NCI-H446 (cell line): Measurements from ENCODE around the gene FAM83D.

ENCODE experiments used
- DNase-seq, 2 experiments: peaks; one replicate each; lab custom pipeline; 2025; lab: John Stamatoyannopoulos, UW

Gene FAM83D, protein sequence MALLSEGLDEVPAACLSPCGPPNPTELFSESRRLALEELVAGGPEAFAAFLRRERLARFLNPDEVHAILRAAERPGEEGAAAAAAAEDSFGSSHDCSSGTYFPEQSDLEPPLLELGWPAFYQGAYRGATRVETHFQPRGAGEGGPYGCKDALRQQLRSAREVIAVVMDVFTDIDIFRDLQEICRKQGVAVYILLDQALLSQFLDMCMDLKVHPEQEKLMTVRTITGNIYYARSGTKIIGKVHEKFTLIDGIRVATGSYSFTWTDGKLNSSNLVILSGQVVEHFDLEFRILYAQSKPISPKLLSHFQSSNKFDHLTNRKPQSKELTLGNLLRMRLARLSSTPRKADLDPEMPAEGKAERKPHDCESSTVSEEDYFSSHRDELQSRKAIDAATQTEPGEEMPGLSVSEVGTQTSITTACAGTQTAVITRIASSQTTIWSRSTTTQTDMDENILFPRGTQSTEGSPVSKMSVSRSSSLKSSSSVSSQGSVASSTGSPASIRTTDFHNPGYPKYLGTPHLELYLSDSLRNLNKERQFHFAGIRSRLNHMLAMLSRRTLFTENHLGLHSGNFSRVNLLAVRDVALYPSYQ

DNA sequence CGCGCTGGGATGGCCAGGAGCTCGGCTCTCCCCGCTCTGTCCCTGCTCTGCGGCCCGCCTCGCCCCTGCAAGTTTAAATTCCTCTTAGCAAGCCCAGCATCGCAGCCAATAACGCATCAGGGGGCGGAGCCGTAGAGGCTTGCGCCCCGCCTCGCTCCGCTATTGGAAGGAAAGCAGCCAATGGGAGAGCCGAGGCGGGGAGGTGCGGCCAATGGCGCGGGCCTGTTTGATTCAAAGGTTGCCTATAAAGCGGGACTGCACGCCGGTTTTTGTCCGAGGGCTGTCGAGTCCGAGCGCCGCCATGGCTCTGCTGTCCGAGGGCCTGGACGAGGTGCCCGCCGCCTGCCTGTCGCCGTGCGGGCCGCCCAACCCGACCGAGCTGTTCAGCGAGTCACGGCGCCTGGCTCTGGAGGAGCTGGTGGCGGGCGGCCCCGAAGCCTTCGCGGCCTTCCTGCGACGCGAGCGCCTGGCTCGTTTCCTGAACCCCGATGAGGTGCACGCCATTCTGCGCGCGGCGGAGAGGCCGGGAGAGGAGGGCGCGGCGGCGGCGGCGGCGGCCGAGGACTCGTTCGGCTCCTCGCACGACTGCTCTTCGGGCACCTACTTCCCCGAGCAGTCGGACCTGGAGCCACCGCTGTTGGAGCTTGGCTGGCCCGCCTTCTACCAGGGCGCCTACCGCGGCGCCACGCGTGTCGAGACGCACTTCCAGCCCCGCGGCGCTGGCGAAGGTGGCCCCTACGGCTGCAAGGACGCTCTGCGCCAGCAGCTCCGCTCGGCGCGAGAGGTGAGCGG is at the start of gene FAM83D:
TSS of gene FAM83D (plus strand) at position 276 of the 792 bp plus-strand sequence. CDS start at position 302, 26 bp downstream.
- DNase-seq, result peak; percentile 96 to 98

DNA sequence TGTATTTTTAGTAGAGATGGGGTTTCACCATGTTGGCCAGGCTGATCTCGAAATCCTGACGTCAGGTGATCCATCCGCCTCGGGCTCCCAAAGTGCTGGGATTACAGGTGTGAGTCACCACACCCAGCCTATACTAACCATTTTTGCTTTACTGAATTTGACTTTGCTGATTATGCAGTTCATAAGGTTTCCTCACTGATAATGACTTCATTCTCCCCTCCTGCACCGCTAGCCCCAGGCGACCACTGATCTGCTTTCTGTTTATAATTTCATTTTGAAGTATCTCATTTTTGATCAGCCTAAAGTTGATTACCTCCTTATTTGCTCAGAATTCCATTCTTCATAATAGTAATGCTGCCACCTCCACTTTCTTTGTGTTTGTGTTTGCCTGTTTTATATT is 48.7 kb upstream of the FAM83D start:
- no peak for DNase-seq

DNA sequence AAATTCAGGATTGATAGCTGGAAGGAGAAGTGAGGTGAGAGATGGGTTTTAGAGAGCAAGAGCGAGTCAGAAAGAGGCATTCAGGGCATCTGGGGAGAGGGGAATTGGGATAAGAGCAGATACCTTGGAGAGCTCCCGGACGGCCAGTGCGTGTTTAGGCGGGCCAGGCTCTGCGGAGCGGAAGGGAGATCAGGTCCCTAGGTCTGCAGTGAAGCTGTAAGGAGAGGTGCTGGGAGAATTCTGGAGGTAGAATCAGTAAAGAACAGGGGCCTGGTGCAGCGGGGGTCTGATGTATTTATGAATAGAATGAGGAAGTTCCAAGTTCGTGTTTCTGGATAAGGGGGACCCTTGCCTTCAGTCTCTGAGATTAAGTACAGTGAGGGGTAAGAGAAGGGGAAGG is 47.4 kb upstream of the FAM83D start:
- DNase-seq, result no peak

DNA sequence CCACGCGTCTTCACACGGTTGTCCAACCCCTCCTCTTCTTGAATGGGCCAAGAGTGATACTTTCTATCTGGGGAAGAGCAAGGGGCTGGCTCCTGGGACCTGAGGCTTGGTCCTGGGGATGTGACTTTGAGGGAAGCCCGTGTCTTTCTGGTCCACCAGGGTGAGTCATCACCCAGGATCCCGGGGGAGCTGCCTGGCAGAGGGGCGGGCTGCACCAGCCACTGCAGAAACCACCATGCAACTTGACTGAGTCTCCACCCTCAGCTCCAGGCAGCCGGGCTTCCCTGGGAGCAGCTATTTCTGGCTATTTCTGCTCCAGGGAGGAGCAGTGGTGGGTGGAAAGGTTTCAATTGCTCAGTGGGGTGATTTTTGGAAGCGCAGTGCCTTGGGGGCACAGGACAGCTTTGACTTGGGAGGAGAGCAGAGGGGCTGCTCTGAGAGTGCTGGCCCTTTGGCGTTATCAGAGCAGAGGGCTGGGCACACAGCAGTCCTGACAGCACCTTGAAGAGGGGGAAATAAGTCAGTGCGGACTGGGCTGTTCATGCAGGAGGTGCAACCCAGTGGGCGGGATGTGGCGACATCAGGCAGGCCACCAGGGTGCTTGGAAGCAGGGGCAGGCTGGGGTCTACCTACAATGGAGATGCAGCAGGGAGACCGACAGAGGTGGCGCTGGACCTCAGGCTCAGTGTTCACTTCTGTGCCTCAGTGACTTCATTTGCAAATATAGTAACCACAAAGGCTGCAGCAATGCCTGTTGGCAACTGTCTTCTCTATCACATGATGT is 45.1 kb upstream of the FAM83D start:
- DNase-seq, result peak in 1 of 2 experiments; percentile 38

DNA sequence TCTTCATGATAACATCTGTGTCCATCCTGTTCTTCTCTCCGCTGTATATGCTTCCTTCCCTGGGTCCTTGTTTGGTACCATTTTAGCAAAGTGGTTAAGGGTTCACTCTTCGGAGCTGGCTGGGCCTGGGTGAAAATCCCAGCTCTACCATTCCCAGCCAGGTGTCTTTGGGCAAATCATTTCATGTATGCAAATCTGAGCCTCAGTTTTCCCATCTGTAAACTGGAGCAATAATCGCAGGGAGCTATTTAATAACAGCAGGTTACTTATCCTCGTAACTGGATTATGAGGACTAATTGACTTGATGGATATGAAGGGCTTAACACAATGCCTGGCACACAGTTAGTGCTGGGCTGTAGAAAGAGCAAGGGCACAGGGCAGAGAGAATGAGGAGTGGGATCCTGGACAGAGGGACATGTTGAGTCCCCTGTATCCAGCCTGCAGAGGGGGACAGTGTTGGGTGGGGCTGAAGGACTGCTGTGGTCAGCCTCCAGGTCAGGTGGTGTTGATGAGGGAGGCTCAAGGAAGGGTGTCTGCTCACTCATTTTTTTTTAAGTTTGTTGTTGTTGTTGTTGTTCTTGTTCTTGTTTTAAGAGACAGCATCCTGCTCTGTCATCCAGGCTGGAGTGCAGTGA is 44.3 kb upstream of the FAM83D start:
- DNase-seq, result no peak

DNA sequence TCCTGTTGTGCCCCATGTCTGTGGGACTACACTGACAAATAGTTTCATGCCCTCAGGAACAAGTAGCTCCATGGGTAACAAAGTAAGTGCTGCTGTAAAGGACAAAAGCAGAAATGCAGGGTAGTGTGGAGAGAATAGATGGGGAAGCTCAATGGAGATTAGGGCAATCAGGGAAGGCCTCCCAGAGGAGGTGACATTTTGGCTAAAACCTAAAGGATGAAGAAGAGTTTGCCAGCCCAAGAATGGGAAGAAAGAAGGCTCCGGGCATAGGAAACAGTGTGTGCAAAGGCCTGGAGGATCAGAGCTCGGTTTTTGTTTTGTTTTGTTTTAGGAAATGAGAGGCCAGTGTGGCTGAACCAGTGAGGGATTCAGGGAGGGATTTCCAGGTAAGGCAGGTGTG is 43.6 kb upstream of the FAM83D start:
- DNase-seq, result no peak

DNA sequence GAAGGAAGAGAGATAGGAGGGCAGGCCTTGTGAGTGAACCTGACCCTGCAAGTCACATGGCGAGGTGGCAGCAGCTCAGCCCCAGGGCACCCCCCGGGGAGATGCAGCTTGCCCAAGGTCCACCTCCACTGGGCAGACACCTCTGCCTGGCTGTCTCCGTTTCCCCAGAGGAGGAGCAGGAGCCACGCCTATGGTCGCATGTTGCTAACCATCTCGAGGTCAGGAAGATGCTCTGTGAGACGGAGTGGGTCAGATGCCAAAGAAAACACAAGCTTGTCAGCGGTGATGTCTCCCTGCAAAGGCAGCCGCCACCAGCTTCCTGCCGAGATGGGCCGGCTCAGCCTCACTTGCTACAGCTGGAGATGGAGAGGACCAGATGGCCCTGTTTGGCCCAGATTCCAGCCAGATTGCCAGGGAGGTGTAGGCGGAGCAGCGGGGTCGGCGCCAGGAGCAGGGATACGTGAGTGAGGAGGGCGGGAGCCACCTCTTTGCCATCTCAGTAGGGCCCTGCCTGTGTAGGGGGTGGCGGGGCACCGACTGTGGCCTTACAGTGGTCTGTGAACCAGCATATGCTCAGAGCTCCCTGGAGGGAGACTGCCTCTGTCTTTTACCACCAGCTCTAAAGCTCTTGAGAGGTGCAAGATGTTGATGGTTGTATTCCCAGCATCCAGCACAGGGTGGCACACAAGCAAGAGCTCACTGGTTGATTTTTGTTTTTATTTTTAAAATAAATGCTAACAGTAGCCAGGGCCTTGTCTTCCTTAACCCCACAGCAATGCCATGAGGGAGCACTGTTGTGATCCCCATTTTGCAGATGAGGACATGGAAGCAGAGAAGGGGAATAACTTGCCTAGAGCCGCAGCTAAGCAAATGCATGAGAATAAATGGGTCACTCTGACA is 42.9 kb upstream of the FAM83D start:
- peak; percentile 93 to 99 for DNase-seq

DNA sequence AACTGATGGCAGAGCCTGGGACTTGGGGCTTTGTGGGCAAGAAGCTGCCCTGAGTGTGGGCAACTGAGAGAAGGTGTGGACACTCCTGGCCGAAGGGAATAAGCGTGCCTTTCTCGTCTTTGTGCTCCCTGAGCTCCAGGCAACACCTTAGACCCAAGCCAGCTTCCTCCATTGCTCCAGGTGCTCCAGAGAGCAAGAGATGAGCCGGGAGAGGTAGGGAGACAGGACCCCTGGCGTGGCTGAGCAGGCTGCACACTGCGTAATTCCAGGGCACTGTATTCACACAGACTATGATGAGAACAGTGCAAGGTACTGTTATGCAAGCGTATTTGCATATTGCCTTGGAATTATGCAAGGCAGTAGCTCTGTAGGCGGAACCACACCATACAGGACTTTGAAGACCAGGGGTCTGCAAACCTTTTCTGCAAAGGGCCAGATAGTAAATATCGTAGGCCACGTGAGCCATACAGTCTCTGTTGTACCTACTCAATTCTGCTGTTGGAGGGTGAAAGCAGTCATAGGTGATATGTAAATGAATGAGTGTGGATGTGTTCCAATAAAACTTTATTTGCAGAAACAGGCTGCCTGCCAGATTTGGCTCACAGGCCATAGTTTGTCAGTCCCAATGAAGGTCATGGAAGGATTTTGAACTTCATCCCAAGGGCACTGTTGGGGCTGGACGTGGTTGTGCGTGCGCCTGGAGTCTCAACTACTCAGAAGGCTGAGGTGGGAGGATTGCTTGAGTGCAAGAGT is 42.1 kb upstream of the FAM83D start:
- peak in 1 of 2 experiments; percentile 17 for DNase-seq

DNA sequence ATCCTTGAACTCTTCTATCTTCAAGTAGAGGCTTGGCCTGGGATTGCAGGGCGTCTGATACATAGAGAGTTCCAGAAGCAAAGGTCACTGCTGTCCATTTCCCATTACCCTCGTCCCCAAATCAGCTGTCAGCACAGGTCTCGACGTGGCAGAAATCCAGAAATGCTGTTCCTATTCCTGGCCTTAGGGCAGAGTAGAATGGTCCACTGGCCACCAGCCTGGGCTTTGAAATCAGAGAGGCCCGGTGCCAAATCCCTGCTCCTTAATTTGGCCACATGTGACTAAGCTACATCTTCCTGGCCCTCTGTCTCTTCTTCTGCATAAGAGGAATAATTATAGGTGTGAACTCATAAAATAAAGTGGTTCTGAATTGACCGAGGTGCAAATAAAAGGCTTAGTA is 40.9 kb upstream of the FAM83D start:
- peak in 1 of 2 experiments; percentile 25 for DNase-seq

DNA sequence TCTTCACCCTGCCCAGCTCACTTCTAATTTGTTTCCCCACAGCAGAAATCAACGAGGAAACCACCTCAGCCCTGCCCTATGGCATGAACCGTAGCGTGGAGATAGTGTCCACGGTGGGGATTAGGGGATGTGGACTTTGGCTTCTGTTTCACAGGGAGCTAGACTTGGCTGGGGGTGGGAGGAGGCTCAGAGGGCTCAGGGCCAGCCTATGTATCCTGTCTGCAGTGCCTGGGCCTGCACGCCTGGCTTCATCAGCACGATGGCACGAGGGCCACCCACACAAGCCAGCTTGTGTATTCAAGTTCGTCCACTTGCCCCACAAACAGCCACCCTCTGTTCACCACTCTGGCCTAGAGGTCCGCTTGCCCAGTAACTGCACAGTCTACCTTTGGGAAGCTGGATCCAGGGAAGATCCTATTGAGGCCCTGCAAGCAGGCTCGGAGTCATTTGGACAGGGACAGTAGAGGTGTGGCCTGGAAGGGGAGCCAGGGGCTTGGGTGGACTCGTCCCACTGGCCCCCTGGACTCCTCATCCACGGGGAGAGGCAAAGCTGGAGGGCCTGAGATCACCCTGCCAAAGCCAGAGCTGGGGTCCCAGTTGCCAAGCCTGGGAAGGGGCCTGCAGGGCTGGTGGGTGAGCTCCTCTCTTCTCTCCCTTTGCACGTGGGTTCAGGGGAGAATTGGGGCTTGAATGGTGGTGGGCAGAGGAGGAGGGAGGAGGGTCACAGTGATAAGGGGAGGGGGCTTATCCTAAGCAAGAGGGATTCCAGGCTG is 38.0 kb upstream of the FAM83D start:
- DNase-seq, result peak in 1 of 2 experiments; percentile 22

DNA sequence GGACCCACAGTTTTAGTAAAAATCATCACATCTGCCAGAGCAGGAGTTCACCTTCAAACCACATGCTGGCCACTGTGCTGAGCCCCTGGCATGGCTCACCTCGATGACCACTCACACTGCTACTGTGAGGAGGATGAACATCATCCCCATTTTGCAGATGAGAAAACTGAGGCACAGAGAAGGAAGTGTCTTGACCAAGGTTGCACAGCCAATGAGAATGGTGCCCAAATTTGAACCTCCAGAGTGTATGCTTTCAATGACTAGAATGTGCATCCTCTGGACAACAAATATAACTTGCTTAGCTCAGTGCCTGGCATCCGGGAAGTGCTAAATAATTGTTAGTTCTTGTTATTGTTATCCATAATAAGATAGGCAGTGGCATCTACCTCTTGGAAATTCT is 37.2 kb upstream of the FAM83D start:
- no peak for DNase-seq

DNA sequence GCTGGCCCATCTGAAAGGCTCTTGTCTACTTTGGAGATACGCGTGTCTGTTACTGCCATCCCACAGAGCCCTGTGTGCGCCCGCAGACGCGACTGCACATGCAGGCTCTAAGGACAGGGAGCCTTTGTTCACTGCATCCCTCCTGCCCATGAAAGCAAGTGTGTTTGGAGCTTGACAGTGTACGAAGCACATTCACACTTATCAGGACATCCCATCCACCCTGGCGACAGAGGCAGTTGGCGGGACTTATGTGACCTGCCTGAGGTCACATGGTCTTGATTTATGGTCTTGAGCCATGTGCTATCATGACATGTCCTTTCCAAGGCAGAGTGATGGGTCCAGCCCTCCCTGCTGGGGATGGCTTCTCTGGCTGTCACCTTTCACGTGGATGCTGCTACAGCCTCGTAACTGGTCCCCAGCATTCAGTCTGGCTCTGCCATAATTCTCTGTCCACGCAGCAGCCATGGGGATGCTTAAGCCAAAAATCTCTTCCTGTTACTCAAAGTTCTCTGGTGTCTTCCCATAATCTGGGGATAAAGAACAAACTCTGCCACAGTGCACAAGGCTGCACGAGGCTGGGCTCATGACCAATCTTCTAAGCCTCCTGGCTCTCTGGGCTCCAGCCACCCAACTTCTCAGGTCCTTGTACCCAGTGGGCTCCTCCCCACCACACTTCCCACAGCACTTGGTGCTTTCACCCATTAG is 36.3 kb upstream of the FAM83D start:
- DNase-seq, result no peak

DNA sequence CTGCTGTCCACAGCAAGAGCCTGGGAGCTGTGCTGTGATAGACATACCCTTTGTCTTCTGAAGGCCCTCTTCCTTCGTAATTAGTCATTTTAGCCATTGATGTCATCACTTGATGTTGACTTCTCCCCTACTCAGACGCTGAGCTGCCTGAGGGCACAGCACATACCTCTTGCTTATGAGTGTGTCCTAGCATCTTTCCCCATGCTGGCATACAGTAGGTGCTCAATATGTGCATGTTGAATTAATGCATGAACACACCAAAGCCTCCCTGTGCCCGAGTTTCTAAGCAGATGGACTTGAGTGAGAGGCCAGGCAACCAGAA is 35.8 kb upstream of the FAM83D start:
- no peak for DNase-seq

DNA sequence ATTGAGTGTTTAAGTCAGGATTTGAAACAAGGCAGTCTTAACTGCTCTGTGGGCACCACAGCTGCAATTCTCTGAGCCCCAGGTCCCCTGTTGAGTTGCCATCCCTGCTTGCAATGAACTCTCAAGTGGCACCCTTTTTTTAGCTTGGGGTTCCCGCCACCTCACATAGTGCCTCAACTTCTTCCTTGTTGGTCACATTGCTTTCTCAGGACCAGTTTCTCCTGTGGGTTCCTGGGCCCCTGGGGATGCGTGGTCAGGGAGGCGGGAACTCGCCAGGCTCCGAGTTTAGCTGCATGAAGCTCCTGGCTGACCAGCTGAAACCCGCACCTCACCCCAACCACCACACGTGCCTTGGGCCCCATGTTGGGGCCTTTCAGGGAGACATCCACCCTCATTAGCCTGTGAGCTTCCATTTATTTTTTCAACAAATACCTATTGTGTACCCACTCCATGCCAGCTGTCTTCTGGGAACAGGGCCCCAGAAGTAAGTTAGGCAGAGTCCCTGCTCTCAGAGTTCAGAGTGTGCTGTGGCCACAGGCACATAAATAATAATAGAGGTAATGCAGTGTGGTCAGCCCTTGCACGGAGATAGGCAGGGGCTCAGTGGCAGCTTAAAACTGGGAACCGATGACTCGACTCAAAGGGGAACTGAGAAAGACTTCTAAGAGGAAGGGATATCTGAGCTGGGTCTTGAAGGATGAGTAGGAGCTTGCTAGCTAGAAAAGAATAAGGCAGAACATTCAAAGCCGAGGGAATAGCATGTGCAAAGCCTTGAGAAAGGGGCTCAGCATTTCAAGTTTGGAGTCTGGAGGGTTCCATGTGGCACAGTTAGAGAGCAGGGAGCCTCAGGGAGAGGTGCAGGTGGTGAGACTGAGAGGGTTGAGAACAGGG is 33.9 kb upstream of the FAM83D start:
- DNase-seq, result no peak

DNA sequence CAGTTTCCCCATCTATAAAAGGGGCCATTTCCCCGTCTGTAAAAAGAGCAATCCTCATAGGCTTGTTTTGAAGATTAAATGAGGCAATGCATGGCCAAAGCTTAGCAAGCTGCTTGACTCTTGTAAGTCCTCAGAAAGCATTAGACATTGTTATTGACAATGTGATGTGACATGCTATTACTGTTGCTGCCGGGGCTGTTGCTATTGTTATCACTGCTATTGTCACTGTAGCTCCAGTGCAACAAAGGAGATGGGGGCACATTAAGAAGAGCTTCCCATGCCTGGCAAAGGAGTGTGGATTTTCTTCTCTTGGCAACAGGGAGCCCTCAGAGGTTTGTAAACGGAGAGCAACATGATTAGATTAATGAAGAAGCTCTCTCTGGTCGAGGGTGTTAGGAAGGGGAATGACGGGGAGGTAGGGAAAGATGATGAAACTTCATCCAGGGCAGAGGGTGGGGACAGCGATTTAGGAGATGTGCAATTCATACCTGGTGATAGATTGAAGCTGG is 33.1 kb upstream of the FAM83D start:
- no peak for DNase-seq

DNA sequence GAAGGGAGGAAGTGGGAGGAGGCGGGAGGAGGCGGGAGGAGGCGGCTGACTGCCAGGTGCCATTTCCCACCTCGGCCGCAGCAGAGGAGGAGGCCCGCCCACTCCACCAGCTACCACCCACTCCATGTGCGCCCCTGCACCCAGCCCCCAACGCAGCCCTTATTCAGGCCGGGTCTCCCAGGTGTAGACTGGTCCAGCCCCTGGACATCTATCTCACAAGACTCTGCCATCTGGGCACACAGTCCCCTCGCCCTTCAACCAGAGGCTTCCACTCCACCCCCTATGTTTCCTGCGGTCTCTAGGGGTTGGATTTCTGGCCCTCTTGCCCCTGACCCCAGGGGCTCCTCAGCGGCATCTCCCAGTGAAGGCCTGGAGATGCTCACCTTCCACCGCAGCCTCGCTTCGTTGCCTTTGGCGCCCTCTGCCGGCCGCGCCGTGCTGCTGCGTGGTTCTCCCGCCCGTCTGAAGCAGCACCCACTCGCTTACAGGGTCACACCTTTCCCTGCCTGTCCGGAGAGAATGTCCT is 32.6 kb upstream of the FAM83D start:
- peak in 1 of 2 experiments; percentile 87 for DNase-seq
